Coronary artery (tissue), 2 donors: ENCODE results near the gene PRPF39.
"Not testable (repeated sequence)": the region's sequence is repeated elsewhere in the genome, so short reads cannot be mapped to it uniquely, and the experiment has no call there.

Source experiments
- DNase-seq: peaks from one replicate; pipeline ENCODE4 v3.0.0-alpha.2; 2017; ENCODE audit warnings: low spot score
- H3K27ac ChIP-seq, 2 donors: fragments of 200-600 bp; sonication (generic); one replicate each; pipeline ENCODE4 v1.5.1; 2016 to 2019
- H3K4me3 ChIP-seq: fragments of 200-600 bp; sonication (generic); 2 replicates; pipeline ENCODE4 v1.5.1; 2016; ENCODE audit warnings: mild to moderate bottlenecking, moderate library complexity
- TF ChIP-seq, protein P1 (sequence below): fragments of 200-600 bp; sonication (generic); IDR thresholded peaks from one replicate; pipeline ENCODE4 v1.5.1; 2019; ENCODE audit warnings: antibody characterized with exemption

The PRPF39 gene

GRCh38 chr14:45065956-45066355 is 18.0 kb upstream of the PRPF39 start:
- no peak for DNase-seq
- no peak overlapping the region for H3K27ac ChIP-seq
- TF ChIP-seq, protein P1, sequence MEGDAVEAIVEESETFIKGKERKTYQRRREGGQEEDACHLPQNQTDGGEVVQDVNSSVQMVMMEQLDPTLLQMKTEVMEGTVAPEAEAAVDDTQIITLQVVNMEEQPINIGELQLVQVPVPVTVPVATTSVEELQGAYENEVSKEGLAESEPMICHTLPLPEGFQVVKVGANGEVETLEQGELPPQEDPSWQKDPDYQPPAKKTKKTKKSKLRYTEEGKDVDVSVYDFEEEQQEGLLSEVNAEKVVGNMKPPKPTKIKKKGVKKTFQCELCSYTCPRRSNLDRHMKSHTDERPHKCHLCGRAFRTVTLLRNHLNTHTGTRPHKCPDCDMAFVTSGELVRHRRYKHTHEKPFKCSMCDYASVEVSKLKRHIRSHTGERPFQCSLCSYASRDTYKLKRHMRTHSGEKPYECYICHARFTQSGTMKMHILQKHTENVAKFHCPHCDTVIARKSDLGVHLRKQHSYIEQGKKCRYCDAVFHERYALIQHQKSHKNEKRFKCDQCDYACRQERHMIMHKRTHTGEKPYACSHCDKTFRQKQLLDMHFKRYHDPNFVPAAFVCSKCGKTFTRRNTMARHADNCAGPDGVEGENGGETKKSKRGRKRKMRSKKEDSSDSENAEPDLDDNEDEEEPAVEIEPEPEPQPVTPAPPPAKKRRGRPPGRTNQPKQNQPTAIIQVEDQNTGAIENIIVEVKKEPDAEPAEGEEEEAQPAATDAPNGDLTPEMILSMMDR, result no peak
- no peak overlapping the region for H3K4me3 ChIP-seq

DNA sequence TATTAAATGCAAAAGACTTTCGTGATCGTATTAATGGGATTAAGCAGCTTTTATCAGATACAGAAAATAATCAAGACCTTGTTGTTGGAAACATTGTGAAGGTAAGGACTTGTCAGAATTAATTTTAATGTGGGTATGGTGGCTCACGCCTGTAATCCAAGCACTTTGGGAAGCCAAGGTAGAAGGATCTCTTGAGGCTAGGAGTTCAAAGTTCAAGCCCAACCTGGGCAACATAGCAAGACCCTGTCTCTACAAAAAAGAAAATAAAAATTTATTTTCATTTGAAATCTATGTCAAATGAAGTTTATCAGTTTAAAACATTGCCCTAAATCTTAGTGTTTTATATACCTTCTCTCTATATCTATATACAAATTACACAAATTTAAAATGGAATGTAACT is 17.2 kb upstream of the PRPF39 start:
- TF ChIP-seq, protein P1, result no peak
- Histone ChIP-seq H3K27ac (no peak overlapping the region), H3K4me3 (no peak overlapping the region)
- no peak for DNase-seq

- Histone ChIP-seq H3K27ac (no peak overlapping the region), H3K4me3 (no peak overlapping the region)
- no peak for DNase-seq
- TF ChIP-seq, protein P1, result no peak
Measured at GRCh38 chr14:45068396-45068795, 15.5 kb upstream of the PRPF39 start.

GRCh38 chr14:45070215-45070614 is 13.7 kb upstream of the PRPF39 start:
- DNase-seq, result no peak

DNA sequence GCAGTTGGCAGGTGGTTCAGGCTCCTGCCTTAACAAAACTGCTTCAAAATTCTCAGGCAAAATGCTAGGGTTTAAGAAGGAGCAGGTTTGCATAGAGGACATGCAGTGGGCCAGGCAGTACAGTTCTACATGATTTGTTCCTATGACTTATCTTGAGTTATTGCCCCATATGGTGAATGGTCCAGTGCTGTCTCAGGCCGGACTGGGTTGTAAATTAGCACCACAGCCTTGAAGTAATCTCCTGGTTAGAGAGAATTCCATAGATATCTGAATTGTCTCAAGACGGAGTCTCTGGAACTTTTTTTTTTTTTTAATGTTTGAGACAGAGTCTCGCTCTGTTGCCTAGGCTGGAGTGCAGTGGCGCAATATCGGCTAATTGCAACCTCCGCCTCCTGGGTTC is 11.8 kb upstream of the PRPF39 start:
- Histone ChIP-seq H3K27ac (no peak overlapping the region), H3K4me3 (no peak overlapping the region)
- TF ChIP-seq, protein P1, result no peak
- DNase-seq, result no peak

More at GRCh38 chr14:45070215-45070614, 13.7 kb upstream of the PRPF39 start:
- TF ChIP-seq, protein P1, result no peak
- Histone ChIP-seq H3K27ac (no peak overlapping the region), H3K4me3 (no peak overlapping the region)

DNA sequence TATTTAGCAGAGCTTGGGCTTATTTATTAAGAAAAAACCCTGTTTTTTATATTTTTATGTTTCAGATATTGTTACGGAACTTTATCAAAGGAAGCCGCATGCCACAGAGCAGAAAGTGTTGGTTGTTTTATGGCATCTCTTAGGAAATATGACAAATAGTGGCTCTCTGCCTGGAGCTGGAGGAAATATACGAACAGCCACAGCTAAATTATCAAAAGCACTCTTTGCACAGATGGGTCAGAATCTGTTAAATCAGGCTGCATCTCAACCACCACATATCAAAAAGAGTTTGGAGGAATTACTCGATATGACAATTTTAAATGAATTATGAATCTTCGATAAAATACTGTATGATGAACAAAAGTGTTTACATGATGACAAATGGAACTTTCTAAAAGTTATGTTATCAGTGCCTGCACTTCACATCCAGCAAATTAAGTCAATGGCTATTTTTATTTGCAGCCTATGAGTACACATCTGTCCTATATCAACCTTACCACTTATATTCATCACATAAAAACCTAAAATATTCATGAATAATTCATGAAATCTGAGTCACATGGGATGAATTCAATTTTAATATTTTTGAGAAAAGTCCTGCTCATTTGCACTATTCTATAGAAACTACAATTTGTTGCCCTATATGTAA is 10.6 kb upstream of the PRPF39 start:
- no peak for DNase-seq
- TF ChIP-seq, protein P1, result no peak
- no peak overlapping the region for H3K4me3 ChIP-seq
- H3K27ac ChIP-seq, result no peak overlapping the region

GRCh38 chr14:45078323-45078722 is 5.6 kb upstream of the PRPF39 start:
- TF ChIP-seq, protein P1, result no peak
- Histone ChIP-seq H3K27ac (no peak overlapping the region), H3K4me3 (no peak overlapping the region)
- DNase-seq, result no peak

DNA sequence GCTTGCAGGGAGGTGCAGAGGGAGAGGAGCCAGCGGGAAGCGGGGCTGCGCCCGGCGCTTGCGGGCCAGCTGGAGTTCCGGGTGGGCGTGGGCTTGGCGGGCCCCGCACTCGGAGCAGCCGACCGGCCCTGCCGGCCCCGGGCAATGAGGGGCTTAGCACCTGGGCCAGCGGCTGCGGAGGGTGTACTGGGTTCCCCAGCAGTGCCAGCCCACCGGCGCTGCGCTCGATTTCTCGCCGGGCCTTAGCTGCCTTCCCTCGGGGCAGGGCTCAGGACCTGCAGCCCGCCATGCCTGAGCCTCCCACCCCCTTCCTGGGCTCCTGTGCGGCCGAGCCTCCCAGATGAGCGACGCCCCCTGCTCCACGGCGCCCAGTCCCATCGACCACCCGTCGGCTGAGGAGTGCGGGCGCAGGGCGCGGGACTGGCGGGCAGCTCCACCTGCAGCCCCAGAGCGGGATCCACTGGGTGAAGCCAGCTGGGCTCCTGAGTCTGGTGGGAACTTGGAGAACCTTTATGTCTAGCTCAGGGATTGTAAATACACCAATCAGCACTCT is 3.4 kb upstream of the PRPF39 start:
- H3K27ac ChIP-seq, DNase-seq, H3K4me3 ChIP-seq: not testable (repeated sequence)

DNA sequence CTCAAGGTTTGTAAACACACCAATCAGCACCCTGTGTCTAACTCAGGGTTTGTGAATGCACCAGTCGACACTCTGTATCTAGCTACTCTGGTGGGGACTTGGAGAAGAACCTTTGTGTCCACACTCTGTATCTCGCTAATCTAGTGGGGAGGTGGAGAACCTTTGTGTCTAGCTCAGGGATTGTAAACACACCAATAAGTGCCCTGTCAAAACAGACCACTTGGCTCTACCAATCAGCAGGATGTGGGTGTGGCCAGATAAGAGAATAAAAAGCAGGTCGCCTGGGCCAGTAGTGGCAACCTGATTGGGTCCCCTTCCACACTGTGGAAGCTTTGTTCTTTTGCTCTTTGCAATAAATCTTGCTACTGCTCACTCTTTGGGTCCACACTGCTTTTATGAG is 2.8 kb upstream of the PRPF39 start:
- not testable (repeated sequence) for H3K4me3 ChIP-seq, H3K27ac ChIP-seq, DNase-seq
